ENCODE results near the gene POFUT1. TPM values are rescaled to one million over a fixed set of nuclear protein-coding genes. Genes with fewer than 3 reads are reported as not detected.
"Not testable (repeated sequence)": the region's sequence is repeated elsewhere in the genome, so short reads cannot be mapped to it uniquely, and the experiment has no call there.

The POFUT1 gene
- polyA plus RNA-seq, 1 donor (not counting 4 experiments of a cell fraction or from before 2014, with no cell fraction given): 25.1 TPM

GRCh38 chr20:32251470-32251869 is 43.8 kb downstream of the POFUT1 start:
- Histone ChIP-seq H3K79me2 (ENCODE audit: control insufficient read depth, insufficient read depth, low read length) (no peaks in the 10 kb centered on the region), H3K4me2 (ENCODE audit: control insufficient read depth, extremely low read depth, insufficient read depth, low read depth, low read length) (no peak overlapping the region), H3K36me3 (ENCODE audit: control insufficient read depth in 2 of 2, extremely low read depth in 1 of 2, insufficient read depth in 2 of 2, low read length in 2 of 2) (no peaks in the 10 kb centered on the region), H3K9ac (ENCODE audit: control insufficient read depth, extremely low read depth, insufficient read depth, low read length) (no peak overlapping the region), H3K27ac (ENCODE audit: control insufficient read depth, insufficient read depth, low read length) (no peak overlapping the region), H3K4me1 (ENCODE audit: control insufficient read depth, extremely low read depth, insufficient read depth, low read length) (no peaks in the 10 kb centered on the region), H3K9me1 (ENCODE audit: control insufficient read depth, extremely low read depth, insufficient read depth, low read length) (no peaks in the 10 kb centered on the region), H3K4me3 (ENCODE audit: control insufficient read depth in 2 of 3, extremely low read depth in 1 of 3, insufficient read depth in 2 of 3, low read depth in 1 of 3, low read length in 3 of 3) (no peak overlapping the region), H3K27me3 (ENCODE audit: control insufficient read depth, extremely low read depth, insufficient read depth, low read length) (no peaks in the 10 kb centered on the region), H4K20me1 (ENCODE audit: control insufficient read depth, extremely low read depth, insufficient read depth, low read length) (no peaks in the 10 kb centered on the region), H2AFZ (ENCODE audit: control insufficient read depth, low read length) (no peak overlapping the region), H3K9me3 (ENCODE audit: control insufficient read depth, low read depth, low read length) (no peaks in the 10 kb centered on the region)
- no peak for DNase-seq (ENCODE audit: low read depth, low spot score)
- no peak for FAIRE-seq
- dilution Hi-C loops (cut with MboI; ENCODE audit: extremely low pct_ligation_motif_present, low sequenced_read_pairs): no loop called here
- TF ChIP-seq EZH2 (IDR thresholded peaks at IDR 0.05; ENCODE audit: low read length) (no peak), CTCF (optimal IDR thresholded peaks at IDR 0.05 in 1 of 3, IDR thresholded peaks at IDR 0.05 in 1 of 3, conservative IDR thresholded peaks at IDR 0.05 in 1 of 3; ENCODE audit: extremely low read depth in 1 of 3, insufficient read depth in 2 of 3, low read length in 3 of 3) (no peak)

GRCh38 chr20:32252189-32252588 is 44.5 kb downstream of the POFUT1 start:
- Histone ChIP-seq H3K27ac (ENCODE audit: control insufficient read depth, insufficient read depth, low read length) (no peak overlapping the region), H3K79me2 (ENCODE audit: control insufficient read depth, insufficient read depth, low read length) (no peaks in the 10 kb centered on the region), H3K9me1 (ENCODE audit: control insufficient read depth, extremely low read depth, insufficient read depth, low read length) (no peaks in the 10 kb centered on the region), H3K4me3 (ENCODE audit: control insufficient read depth in 2 of 3, extremely low read depth in 1 of 3, insufficient read depth in 2 of 3, low read depth in 1 of 3, low read length in 3 of 3) (no peak overlapping the region), H3K27me3 (ENCODE audit: control insufficient read depth, extremely low read depth, insufficient read depth, low read length) (no peaks in the 10 kb centered on the region), H3K9me3 (ENCODE audit: control insufficient read depth, low read depth, low read length) (no peaks in the 10 kb centered on the region), H2AFZ (ENCODE audit: control insufficient read depth, low read length) (no peak overlapping the region), H3K9ac (ENCODE audit: control insufficient read depth, extremely low read depth, insufficient read depth, low read length) (no peak overlapping the region), H4K20me1 (ENCODE audit: control insufficient read depth, extremely low read depth, insufficient read depth, low read length) (no peaks in the 10 kb centered on the region), H3K4me2 (ENCODE audit: control insufficient read depth, extremely low read depth, insufficient read depth, low read depth, low read length) (no peak overlapping the region), H3K4me1 (ENCODE audit: control insufficient read depth, extremely low read depth, insufficient read depth, low read length) (no peaks in the 10 kb centered on the region), H3K36me3 (ENCODE audit: control insufficient read depth in 2 of 2, extremely low read depth in 1 of 2, insufficient read depth in 2 of 2, low read length in 2 of 2) (no peaks in the 10 kb centered on the region)
- dilution Hi-C loops (cut with MboI; ENCODE audit: extremely low pct_ligation_motif_present, low sequenced_read_pairs): no loop called here
- TF ChIP-seq EZH2 (IDR thresholded peaks at IDR 0.05; ENCODE audit: low read length): no peak
- TF ChIP-seq CTCF (optimal IDR thresholded peaks at IDR 0.05 in 1 of 3, IDR thresholded peaks at IDR 0.05 in 1 of 3, conservative IDR thresholded peaks at IDR 0.05 in 1 of 3; ENCODE audit: extremely low read depth in 1 of 3, insufficient read depth in 2 of 3, low read length in 3 of 3): no peak
- DNase-seq (ENCODE audit: low read depth, low spot score): no peak
- no peak for FAIRE-seq

GRCh38 chr20:32260973-32261372 is 53.3 kb downstream of the POFUT1 start:
- H2AFZ ChIP-seq (ENCODE audit: control insufficient read depth, low read length); H3K27ac ChIP-seq (ENCODE audit: control insufficient read depth, insufficient read depth, low read length); H3K4me1 ChIP-seq (ENCODE audit: control insufficient read depth, extremely low read depth, insufficient read depth, low read length); H3K27me3 ChIP-seq (ENCODE audit: control insufficient read depth, extremely low read depth, insufficient read depth, low read length); H3K4me3 ChIP-seq (ENCODE audit: control insufficient read depth in 2 of 3, extremely low read depth in 1 of 3, insufficient read depth in 2 of 3, low read depth in 1 of 3, low read length in 3 of 3); H3K9ac ChIP-seq (ENCODE audit: control insufficient read depth, extremely low read depth, insufficient read depth, low read length); H3K4me2 ChIP-seq (ENCODE audit: control insufficient read depth, extremely low read depth, insufficient read depth, low read depth, low read length); H3K9me1 ChIP-seq (ENCODE audit: control insufficient read depth, extremely low read depth, insufficient read depth, low read length); FAIRE-seq; DNase-seq (ENCODE audit: low read depth, low spot score); H3K79me2 ChIP-seq (ENCODE audit: control insufficient read depth, insufficient read depth, low read length); H3K9me3 ChIP-seq (ENCODE audit: control insufficient read depth, low read depth, low read length); H4K20me1 ChIP-seq (ENCODE audit: control insufficient read depth, extremely low read depth, insufficient read depth, low read length); H3K36me3 ChIP-seq (ENCODE audit: control insufficient read depth in 2 of 2, extremely low read depth in 1 of 2, insufficient read depth in 2 of 2, low read length in 2 of 2); dilution Hi-C loops (cut with MboI; ENCODE audit: extremely low pct_ligation_motif_present, low sequenced_read_pairs): not testable (repeated sequence)
